GM12864 (cell line): ENCODE results near the gene MTHFSD.

Source experiments
- DNase-seq: peaks from one replicate; pipeline ENCODE4 v3.0.0-alpha.2; 2011; ENCODE audit warnings: low read depth
- H3K4me3 ChIP-seq: 2 replicates; pipeline ENCODE4 v1.5.1; 2011; ENCODE audit warnings: mild to moderate bottlenecking, low read depth, low read length, control low read depth
- TF ChIP-seq, protein P1 (sequence below): IDR thresholded peaks from 2 replicates; pipeline ENCODE4 v1.5.1; 2011; ENCODE audit warnings: low read depth, mild to moderate bottlenecking, moderate library complexity, low read length, control low read depth, inconsistent platforms; ENCODE audit errors: missing control alignments

Gene MTHFSD

DNA sequence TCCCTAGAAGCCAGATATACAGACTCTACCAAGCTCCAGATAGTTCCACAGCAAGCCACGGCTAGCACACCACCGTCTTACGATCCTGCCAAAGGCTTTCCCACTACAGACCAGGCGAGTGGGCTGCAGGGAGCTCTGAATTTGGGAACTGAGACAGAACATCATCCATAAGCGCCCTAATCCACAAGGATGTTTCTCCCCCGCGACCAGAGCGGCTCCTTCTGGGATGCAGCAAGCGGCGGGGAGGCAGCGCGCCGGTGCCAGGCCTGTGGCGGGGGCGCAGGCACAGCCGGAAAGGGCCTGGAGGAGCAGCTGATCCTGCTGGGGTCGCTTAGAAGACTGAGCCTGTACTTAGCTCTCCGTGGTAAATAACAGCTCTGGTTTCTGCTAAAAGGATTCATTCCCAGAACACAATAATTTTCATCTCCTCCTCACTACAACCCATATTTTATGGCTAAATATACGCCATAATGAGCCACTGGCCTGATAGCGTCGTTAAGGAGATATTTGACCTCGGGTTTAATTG lies 60.9 kb downstream of the MTHFSD start:
- DNase-seq: no peak
- H3K4me3 ChIP-seq: no peak overlapping the region

DNA sequence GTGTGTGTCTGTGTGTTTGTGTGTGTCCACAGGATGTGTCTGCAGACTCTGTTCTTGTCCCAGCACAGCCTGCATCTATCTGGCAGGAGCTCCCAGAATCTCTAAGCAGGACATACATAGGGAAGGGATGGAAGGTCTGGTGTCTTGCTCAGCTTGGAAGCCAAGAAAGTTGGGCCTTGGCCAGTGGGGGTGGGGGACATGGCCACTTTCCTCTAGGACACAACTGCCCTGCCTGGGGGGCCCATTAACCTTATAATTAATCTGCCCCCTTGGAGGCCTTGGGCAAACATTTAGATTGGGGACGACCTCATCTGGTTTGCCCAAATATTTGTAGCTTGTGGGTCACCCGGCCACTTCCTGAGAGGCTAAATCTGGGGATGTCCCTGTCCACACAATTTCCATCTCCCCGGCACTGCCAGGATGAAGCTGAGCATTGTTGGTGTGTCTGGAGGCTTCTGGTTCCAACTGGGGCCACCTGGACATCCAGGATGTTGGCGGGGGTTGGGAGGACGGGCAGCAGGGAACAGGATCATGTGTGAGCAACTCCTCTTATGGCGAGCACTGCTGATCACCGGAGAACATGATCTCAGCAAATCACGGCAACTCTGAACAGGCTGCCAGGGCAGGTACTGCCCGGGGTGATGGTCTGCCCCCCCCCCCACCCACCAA lies 61.9 kb downstream of the MTHFSD start:
- TF ChIP-seq, protein P1, sequence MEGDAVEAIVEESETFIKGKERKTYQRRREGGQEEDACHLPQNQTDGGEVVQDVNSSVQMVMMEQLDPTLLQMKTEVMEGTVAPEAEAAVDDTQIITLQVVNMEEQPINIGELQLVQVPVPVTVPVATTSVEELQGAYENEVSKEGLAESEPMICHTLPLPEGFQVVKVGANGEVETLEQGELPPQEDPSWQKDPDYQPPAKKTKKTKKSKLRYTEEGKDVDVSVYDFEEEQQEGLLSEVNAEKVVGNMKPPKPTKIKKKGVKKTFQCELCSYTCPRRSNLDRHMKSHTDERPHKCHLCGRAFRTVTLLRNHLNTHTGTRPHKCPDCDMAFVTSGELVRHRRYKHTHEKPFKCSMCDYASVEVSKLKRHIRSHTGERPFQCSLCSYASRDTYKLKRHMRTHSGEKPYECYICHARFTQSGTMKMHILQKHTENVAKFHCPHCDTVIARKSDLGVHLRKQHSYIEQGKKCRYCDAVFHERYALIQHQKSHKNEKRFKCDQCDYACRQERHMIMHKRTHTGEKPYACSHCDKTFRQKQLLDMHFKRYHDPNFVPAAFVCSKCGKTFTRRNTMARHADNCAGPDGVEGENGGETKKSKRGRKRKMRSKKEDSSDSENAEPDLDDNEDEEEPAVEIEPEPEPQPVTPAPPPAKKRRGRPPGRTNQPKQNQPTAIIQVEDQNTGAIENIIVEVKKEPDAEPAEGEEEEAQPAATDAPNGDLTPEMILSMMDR: no peak
- DNase-seq: no peak
- no peak overlapping the region for H3K4me3 ChIP-seq

More for the DNA sequence above, 60.9 kb downstream of the MTHFSD start:
- TF ChIP-seq, protein P1: no peak

DNA sequence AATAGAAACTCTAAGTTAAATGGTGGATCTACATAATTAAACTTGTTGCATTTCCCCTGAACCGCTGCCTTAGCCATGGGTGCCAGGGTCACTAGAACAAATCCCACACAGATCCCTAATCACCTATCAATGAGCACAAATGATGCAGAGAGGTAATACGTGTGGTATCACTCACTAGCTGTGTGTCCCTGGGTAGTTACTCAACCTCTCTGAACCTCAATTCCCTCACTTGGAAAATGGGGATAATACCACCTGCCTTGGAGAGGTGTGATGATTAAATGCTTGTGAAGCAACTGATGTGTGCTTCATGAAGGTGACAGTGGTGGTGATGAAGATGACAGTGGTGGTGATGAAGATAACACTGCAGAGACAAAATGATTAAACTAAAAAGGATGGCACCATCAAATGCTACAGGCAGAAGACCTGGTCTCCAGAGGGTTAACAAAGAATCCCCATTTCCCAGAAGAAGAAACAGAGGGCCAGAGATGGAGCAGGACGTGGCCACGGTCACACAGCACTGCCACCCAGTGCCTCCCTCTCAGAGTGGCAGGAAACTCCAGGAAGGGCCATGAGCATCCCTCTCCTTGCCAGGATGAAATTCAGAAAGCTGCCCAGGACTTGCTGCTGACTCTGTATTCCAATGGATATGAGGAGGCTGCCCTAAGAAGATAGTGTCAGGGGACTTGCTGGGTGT lies 62.6 kb downstream of the MTHFSD start:
- TF ChIP-seq, protein P1: no peak
- no peak overlapping the region for H3K4me3 ChIP-seq
- DNase-seq: no peak

DNA sequence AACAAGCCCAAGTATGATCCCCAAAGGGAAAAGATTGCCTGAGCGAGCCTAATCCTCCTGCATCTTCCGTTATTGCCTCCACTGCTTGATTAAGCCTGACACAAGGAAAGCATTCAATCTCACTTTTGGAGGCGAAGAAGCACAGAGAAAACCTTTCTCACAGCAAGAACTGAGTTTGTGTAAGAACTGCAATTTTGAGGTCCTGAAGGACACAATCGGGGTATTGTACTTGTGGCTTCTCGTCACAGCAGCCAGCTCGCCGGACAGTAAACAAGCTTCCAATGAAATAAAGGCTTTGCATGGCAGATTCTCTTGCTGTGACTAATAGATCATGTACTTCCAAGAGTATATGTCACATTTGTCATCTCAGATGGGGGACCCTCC lies 63.4 kb downstream of the MTHFSD start:
- H3K4me3 ChIP-seq: no peak overlapping the region
- TF ChIP-seq, protein P1: no peak
- no peak for DNase-seq

DNA sequence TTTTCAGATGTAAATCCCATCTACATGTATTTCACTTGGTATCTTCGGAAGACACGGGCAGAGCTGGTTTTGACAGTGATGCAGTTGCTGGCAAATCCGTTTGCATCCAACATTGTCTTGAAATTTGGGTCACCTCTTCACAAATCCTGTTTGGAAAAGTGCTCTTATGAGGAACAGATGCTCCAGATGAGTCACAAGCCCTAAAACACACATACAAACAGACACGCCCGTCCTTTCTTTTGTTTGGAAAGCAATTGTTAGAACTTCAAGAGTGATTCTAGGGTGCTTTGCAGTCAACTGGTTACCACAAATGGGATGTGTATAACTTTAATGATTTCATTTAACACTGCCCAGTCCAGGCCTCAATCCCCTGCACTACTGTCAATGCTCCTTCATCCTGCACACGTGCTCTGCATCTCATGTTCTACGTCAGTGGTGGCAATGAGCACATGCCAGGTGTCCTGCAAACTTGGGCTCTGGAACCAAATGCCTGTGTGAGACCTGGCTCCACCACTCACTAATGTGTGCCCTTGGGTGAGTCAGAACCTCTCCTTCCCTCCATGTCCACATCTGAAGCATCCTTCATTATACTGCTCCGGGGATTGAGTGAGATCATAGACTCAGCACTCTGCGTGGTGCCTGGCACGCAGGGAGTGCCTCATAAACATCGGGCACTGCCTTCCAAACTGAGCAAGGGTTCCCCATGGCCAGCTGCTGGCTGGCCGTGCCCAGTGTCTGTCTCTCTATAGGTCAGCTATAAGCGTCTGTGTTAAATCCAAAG lies 64.0 kb downstream of the MTHFSD start:
- DNase-seq: no peak
- TF ChIP-seq, protein P1: no peak
- H3K4me3 ChIP-seq: no peak overlapping the region

DNA sequence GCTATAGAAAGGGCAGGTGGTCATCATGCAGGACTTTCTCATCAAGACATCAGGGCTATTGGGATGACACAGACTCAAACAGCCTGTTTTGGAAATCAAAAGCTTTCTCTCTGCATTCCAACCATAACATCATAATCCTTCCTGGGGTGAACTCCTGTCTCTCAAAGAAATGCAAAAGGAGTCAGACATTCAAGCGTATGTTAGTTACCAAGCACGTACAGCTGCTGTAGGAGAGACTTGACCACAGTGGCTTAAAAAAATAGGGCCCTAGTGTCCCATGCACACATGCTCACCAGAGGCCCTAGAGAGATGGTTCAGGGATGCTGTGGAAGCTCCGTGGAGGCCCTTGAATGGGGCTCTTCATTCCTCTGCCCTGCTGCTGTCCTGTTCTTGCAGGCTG lies 69.3 kb downstream of the MTHFSD start:
- H3K4me3 ChIP-seq: no peak overlapping the region
- no peak for DNase-seq
- TF ChIP-seq, protein P1: no peak
